Endothelial cell of umbilical vein (primary cell): ENCODE results near the gene TBX5. TPM values are rescaled to one million over a fixed set of nuclear protein-coding genes. Genes with fewer than 3 reads are reported as not detected.

ENCODE experiments used
- BruUV-seq: library from RNA; stranded (reverse); fragments of 400-500 nt; replicated peaks from 2 replicates; lab custom pipeline; 2021; lab: Mats Ljungman, UMichigan
- CTCF ChIA-PET: fragments of 300-600, 350-600 bp; sonication (Branson Sonifier 250); formaldehyde crosslinking; loops from one replicate; lab custom pipeline; 2021; ENCODE audit warnings: antibody characterized with exemption, inconsistent platforms; lab: Charles Lee
- POLR2A ChIA-PET: fragments of 300-600, 350-600 bp; sonication (Branson Sonifier 250); formaldehyde crosslinking; loops from one replicate; lab custom pipeline; 2021; ENCODE audit warnings: antibody characterized with exemption, inconsistent platforms; lab: Charles Lee
- DNase-seq: peaks from one replicate; pipeline ENCODE4 v3.0.0-alpha.2; 2011; ENCODE audit warnings: low read depth, low spot score
- FAIRE-seq: peaks from 2 replicates; lab custom pipeline; 2011; peaks lifted over from hg19 to GRCh38; lab: Jason Lieb, UNC
- H2AFZ ChIP-seq: 2 replicates; pipeline ENCODE4 v1.6.0; 2012; ENCODE audit warnings: low read depth, low read length, control low read depth, inconsistent platforms
- H3K27ac ChIP-seq: 2 replicates; pipeline ENCODE4 v1.5.1; 2011; ENCODE audit warnings: low read depth, mild to moderate bottlenecking, control low read depth, low read length, moderate library complexity; ENCODE audit not compliant: insufficient read depth
- H3K27me3 ChIP-seq, 2 experiments: 2 replicates each; pipeline versions ENCODE4 v1.6.0 to v1.6.1; 2011; ENCODE audit warnings: low read length in 2 of 2, mixed read lengths in 1 of 2; ENCODE audit not compliant: control insufficient read depth in 2 of 2, insufficient read depth in 2 of 2
- H3K36me3 ChIP-seq, 2 experiments: 2 replicates in 1 of 2; 3 replicates in 1 of 2; pipeline ENCODE4 v1.5.1; 2011; ENCODE audit warnings: low read length in 2 of 2, mild to moderate bottlenecking in 1 of 2, moderate library complexity in 1 of 2; ENCODE audit not compliant: control insufficient read depth in 2 of 2, insufficient read depth in 2 of 2; ENCODE audit errors: extremely low read depth in 1 of 2
- H3K4me1 ChIP-seq: 3 replicates; pipeline ENCODE4 v1.5.1; 2011; ENCODE audit warnings: mild to moderate bottlenecking, low read length; ENCODE audit not compliant: control insufficient read depth, insufficient read depth; ENCODE audit errors: extremely low read depth
- H3K4me2 ChIP-seq: 2 replicates; pipeline ENCODE4 v1.6.1; 2011; ENCODE audit warnings: low read length, control low read depth, mixed read lengths; ENCODE audit not compliant: insufficient read depth
- H3K4me3 ChIP-seq, 3 experiments: fragments of 200-600 bp in 1 of 3; sonication (generic), shearing (Covaris generic) in 1 of 3; replicated peaks in 1 of 3; 2 replicates each; pipeline ENCODE4 v1.5.1; 2011 to 2016; ENCODE audit warnings: control low read depth in 3 of 3, low read length in 3 of 3, mild to moderate bottlenecking in 2 of 3, inconsistent platforms in 1 of 3, low read depth in 1 of 3, moderate library complexity in 1 of 3; ENCODE audit not compliant: insufficient read depth in 1 of 3
- H3K79me2 ChIP-seq: 2 replicates; pipeline ENCODE4 v1.6.0; 2012; ENCODE audit warnings: low read length, inconsistent platforms; ENCODE audit not compliant: control insufficient read depth, insufficient read depth
- H3K9ac ChIP-seq: replicated peaks from 2 replicates; pipeline ENCODE3; 2011; ENCODE audit warnings: low read length, control low read depth; ENCODE audit not compliant: insufficient read depth; ENCODE audit errors: extremely low read depth
- H3K9me1 ChIP-seq: replicated peaks from 3 replicates; pipeline ENCODE4 v1.6.0; 2011; ENCODE audit warnings: mild to moderate bottlenecking, low read length; ENCODE audit not compliant: control insufficient read depth, insufficient read depth; ENCODE audit errors: extremely low read depth
- H3K9me3 ChIP-seq: replicated peaks from 2 replicates; pipeline ENCODE4 v1.5.1; 2012; ENCODE audit warnings: low read length, inconsistent platforms; ENCODE audit not compliant: control insufficient read depth, insufficient read depth
- H4K20me1 ChIP-seq: replicated peaks from 2 replicates; pipeline ENCODE3; 2011; ENCODE audit warnings: mild to moderate bottlenecking, low read length; ENCODE audit not compliant: control insufficient read depth, insufficient read depth; ENCODE audit errors: extremely low read depth
- EZH2 ChIP-seq: IDR thresholded peaks from 2 replicates; pipeline ENCODE4 v1.6.1; 2012; ENCODE audit warnings: borderline replicate concordance, low read depth, mild to moderate bottlenecking, moderate library complexity, low read length, inconsistent platforms; ENCODE audit not compliant: severe bottlenecking
- FOS ChIP-seq: IDR thresholded peaks from 2 replicates; pipeline ENCODE4 v1.6.1; 2011; ENCODE audit warnings: mild to moderate bottlenecking, low read length, moderate library complexity, borderline replicate concordance; ENCODE audit not compliant: insufficient read depth
- GATA2 ChIP-seq: IDR thresholded peaks from 2 replicates; pipeline ENCODE4 v1.7.0; 2011; ENCODE audit warnings: low read depth, mild to moderate bottlenecking, moderate library complexity, mixed read lengths, low read length; ENCODE audit not compliant: insufficient read length, insufficient read depth
- JUN ChIP-seq: IDR thresholded peaks from 2 replicates; pipeline ENCODE4 v1.6.1; 2011; ENCODE audit warnings: borderline replicate concordance, low read depth; ENCODE audit not compliant: insufficient read length, insufficient read depth
- MYC ChIP-seq: IDR thresholded peaks from one replicate; pipeline ENCODE4 v1.6.1; 2011; ENCODE audit warnings: mild to moderate bottlenecking, low read depth, low read length
- POLR2A ChIP-seq: IDR thresholded peaks from 2 replicates; pipeline ENCODE4 v1.6.1; 2012; ENCODE audit warnings: low read depth, mild to moderate bottlenecking, control low read depth, low read length
- POLR2AphosphoS5 ChIP-seq: IDR thresholded peaks from 2 replicates; pipeline ENCODE4 v1.6.1; 2012; ENCODE audit warnings: low read depth, mild to moderate bottlenecking, control low read depth, low read length, moderate library complexity; ENCODE audit not compliant: insufficient read depth
- dilution Hi-C: fragments of 300-500 bp; cut with MboI; formaldehyde crosslinking; loops from one replicate; pipeline ENCODE4 v1.15.0; 2019; ENCODE audit warnings: low sequenced_read_pairs; ENCODE audit not compliant: extremely low pct_ligation_motif_present
- intact Hi-C: fragments of 100-400 bp; cut with micrococcal nuclease; formaldehyde crosslinking; loops from one replicate; pipeline ENCODE4 v1.10.0; 2022
- polyA plus RNA-seq, 4 experiments: library from polyadenylated mRNA; depleted of rRNA in 3 of 4; stranded (reverse) in 3 of 4; unstranded in 1 of 4; fragments of >200 nt; gene quantifications; 2 replicates each; pipeline versions ENCODE4 v1.2.1 to v1.2.3, GENCODE V29; 2011 to 2012; ENCODE audit warnings: missing spikeins in 1 of 4
- total RNA-seq: library from RNA; stranded (reverse); gene quantifications from 2 replicates; pipeline ENCODE4 v1.2.3, GENCODE V29; 2021
- TF ChIP-seq, protein P1 (sequence below), 2 donors: IDR thresholded peaks; 1 replicate in 1 of 2; 2 replicates in 1 of 2; pipeline ENCODE4 v1.5.1; 2011; ENCODE audit warnings: low read length in 2 of 2, mild to moderate bottlenecking in 2 of 2, moderate library complexity in 2 of 2, control low read depth in 1 of 2, inconsistent platforms in 1 of 2, low read depth in 1 of 2; ENCODE audit not compliant: insufficient read depth in 1 of 2; ENCODE audit errors: extremely low read depth in 1 of 2
- TF ChIP-seq, protein P2 (sequence below): IDR thresholded peaks from 2 replicates; pipeline ENCODE4 v1.6.1; 2011; ENCODE audit not compliant: insufficient read depth, insufficient read length

The TBX5 gene
- total and polyA plus RNA-seq, 2 donors (not counting 3 experiments of a cell fraction or from before 2014, with no cell fraction given): not detected

DNA sequence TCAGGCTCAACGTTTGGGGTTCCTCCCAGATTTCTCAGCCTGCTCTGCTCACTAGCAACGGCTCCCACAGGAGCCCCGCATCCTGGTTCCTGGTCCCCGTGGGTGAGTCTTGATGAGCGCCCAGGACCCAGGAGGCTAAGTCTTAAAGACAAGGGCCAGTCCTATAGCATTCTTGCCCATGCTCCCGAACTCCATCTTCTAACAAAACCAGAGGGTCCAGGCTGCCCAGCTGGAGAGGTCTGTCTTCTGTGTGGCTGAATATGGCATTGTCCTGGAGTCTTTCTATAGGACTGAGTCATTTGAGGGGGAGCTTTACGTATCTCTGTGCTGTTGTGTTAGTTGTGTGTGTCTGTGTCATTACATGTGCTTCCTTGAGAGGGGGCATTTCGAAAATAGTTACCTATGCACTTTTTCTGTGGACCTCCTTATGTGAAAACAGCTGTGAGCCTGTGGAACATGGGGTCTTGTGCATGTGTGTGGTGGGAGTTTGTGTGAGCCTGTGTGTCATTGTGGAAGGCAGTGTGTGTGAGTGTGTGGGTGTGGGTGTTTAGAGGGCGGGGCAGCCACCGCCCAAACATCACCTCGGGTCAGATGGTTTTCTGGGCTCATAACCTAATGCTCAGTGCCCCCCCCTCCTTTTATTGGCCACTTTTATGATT lies 9.1 kb upstream of the TBX5 start:
- POLR2A ChIA-PET: no interaction called here
- H4K20me1 ChIP-seq: no peaks in the 10 kb centered on the region
- TF ChIP-seq, protein P1, sequence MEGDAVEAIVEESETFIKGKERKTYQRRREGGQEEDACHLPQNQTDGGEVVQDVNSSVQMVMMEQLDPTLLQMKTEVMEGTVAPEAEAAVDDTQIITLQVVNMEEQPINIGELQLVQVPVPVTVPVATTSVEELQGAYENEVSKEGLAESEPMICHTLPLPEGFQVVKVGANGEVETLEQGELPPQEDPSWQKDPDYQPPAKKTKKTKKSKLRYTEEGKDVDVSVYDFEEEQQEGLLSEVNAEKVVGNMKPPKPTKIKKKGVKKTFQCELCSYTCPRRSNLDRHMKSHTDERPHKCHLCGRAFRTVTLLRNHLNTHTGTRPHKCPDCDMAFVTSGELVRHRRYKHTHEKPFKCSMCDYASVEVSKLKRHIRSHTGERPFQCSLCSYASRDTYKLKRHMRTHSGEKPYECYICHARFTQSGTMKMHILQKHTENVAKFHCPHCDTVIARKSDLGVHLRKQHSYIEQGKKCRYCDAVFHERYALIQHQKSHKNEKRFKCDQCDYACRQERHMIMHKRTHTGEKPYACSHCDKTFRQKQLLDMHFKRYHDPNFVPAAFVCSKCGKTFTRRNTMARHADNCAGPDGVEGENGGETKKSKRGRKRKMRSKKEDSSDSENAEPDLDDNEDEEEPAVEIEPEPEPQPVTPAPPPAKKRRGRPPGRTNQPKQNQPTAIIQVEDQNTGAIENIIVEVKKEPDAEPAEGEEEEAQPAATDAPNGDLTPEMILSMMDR (IDR thresholded peaks at IDR 0.05; ENCODE audit: extremely low read depth in 1 of 2, insufficient read depth in 1 of 2, low read depth in 1 of 2, low read length in 2 of 2): no peak
- TF ChIP-seq GATA2: no peak
- TF ChIP-seq MYC: no peak
- TF ChIP-seq FOS: no peak
- no peak for TF ChIP-seq JUN
- TF ChIP-seq, protein P2, sequence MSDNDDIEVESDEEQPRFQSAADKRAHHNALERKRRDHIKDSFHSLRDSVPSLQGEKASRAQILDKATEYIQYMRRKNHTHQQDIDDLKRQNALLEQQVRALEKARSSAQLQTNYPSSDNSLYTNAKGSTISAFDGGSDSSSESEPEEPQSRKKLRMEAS: no peak
- TF ChIP-seq POLR2A: no peak
- TF ChIP-seq POLR2AphosphoS5: no peak
- no peak for TF ChIP-seq EZH2
- no TSS peak for BruUV-seq
- H3K4me3 ChIP-seq: no peak overlapping the region
- H3K9me1 ChIP-seq: no peaks in the 10 kb centered on the region
- DNase-seq (no peak), FAIRE-seq (no peak)
- H2AFZ ChIP-seq: no peak overlapping the region
- H3K4me1 ChIP-seq: no peaks in the 10 kb centered on the region
- no peak overlapping the region for H3K9ac ChIP-seq
- CTCF ChIA-PET: no interaction called here
- no peaks in the 10 kb centered on the region for H3K79me2 ChIP-seq
- intact Hi-C loops: no loop called here
- H3K9me3 ChIP-seq: no peaks in the 10 kb centered on the region
- no peaks in the 10 kb centered on the region for H3K36me3 ChIP-seq
- H3K27me3 ChIP-seq: peaks cover 21 to 33% of the 10 kb centered on the region in 2 experiments
- no peak overlapping the region for H3K4me2 ChIP-seq
- H3K27ac ChIP-seq: no peak overlapping the region
- dilution Hi-C loops: no loop called here
